ENCODE measurements around the gene CGN.

Gene CGN

DNA sequence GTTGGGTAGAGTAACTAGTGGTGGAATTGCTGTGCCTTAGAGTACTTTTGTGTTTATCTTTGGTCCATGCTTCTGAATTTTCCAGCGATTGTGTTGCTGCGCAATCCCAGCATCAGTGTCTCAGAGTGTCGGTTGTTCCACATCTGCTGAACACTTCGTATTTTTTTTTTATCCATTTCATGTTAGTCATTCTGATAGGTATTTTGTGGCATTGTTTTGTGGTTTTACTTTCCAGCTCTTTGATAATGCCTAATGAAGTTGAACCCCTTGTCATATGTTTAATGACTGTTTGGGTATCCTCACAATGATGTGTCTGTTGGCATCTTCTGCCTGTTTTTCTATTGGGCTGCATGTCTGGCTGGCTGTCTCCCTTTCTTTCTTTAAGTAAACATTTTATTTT, 42.5 kb downstream of the CGN start:
- no peak for DNase-seq (ENCODE audit: low read depth)

DNA sequence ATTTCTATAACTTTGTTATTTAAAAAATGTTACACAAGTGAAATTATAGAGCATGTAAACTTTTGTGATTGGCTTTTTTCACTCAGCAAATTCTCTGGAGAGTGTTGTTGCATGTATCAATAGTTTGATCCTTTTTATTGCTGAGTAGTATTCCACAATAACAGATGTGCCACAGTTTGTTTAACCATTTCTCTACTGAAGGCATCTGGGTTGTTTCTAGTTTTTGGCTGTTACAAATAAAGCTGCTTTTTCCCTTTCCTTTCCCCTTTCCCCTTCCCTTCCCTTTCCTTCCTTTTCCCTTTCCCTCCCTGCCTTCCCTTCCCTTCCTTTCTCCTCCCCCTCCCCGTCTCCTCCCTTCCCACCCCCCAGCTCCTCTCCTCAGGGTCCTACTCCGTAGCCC, 44.9 kb downstream of the CGN start:
- DNase-seq (ENCODE audit: low read depth), result no peak

DNA sequence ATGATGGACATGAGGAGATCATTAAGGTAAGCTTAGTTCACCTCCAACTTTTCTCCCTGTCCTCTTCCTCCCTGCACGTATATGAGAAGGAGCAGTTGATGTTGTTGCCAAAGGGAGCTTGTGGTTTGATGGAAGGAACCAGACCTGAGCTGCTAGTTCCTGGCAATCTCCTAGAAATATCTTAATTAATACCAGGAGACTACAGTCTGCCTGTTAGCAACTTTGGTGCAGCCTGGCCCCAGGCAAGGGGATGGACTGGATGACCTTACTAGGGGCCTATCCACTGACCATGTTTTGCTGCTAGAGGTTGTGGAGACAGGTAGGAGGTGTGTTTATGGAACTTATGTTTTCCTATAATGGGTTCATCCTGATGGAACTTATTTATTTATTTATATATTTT, 51.5 kb downstream of the CGN start:
- no peak for DNase-seq (ENCODE audit: low read depth)

DNA sequence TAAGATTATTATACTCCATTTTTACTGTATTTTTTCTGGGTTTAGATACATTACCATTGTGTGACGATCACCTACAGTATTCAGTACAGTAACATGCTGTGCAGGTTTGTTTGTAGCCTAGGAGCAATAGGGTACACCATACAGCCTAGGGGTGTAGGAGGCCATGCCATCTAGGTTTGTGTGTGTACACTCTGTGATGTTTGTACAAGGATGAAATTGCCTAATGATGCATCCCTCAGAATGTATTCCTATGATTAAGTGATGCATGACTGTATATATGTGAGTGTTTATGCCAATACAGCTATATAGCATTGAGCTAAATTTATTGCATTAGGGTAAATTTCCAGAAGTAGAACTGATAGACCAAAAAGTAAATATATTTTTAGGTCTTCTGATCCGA, 52.2 kb downstream of the CGN start:
- DNase-seq (ENCODE audit: low read depth), result no peak

DNA sequence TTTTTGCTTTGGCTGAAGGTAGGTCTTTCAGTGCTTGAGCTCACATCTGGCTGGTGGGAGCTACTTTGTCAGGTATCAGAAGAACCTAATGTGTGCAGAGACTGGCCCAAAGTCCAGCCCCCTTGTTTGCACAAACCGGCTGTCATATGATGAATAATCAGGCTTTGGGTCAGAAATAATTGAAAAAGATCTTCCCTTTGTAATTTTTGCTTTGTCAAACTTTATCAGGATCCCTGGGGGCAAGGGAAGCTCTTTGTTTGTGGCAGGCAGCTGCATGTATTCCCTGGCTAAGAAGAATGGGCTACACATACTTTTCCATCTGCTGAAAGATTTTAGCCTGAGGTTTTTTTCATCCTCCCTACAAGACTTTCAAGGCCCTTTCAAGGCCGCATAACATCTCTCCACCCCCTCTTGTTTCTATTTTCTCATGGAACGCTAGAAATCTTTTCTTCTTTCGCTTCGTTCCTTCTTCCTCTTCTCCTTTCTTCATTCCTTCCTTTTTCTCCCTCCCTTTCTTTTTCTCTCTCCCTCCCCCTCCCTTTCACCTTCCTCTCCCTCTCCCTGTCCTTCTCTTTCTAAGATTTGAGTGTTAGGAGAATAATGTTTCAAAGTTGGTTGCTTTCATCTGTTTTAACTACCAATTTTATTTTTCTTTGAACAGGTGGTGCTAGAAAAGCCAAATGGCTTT, 54.5 kb downstream of the CGN start:
- no peak for DNase-seq (ENCODE audit: low read depth)

DNA sequence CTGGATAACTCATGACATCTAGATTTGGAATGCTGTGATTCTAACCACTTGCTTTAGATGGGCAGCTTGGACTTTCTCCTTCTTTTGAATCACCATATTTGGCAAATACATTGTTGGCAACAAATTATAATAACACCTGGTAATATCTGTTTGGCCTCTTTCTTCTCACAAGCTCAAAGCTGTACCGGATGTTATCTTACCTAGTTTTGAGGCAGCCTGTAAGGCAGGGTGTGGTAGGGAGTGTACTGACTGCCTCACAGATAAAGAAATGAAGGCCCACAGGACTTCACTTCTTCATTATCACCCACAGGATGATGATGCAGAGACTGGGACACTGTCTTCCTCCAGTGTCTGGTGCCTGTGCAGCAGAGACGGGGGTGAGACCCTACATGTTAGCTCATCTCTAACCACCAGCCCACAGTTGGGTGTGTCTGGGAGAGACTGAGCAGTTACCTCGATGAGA, 57.5 kb downstream of the CGN start:
- DNase-seq (ENCODE audit: low read depth), result no peak

DNA sequence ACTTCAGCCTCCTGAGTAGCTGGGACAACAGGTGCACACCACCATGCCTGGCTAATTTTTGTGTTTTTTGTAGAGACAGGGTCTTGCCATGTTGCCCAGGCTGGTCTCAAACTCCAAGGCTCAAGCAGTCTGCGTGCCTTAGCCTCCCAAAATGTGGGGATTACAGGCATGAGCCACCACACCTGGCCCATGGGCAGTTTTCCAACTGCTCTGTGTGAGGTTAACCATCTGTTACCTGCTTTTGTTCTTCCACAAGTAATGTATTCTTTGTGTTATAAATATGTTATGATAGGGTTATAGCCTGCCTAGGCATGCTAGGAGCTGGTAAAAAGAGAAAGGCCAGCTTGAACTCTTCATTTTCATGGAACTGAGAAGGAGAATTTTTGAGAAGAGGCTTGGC, 59.6 kb downstream of the CGN start:
- DNase-seq (ENCODE audit: low read depth), result no peak

DNA sequence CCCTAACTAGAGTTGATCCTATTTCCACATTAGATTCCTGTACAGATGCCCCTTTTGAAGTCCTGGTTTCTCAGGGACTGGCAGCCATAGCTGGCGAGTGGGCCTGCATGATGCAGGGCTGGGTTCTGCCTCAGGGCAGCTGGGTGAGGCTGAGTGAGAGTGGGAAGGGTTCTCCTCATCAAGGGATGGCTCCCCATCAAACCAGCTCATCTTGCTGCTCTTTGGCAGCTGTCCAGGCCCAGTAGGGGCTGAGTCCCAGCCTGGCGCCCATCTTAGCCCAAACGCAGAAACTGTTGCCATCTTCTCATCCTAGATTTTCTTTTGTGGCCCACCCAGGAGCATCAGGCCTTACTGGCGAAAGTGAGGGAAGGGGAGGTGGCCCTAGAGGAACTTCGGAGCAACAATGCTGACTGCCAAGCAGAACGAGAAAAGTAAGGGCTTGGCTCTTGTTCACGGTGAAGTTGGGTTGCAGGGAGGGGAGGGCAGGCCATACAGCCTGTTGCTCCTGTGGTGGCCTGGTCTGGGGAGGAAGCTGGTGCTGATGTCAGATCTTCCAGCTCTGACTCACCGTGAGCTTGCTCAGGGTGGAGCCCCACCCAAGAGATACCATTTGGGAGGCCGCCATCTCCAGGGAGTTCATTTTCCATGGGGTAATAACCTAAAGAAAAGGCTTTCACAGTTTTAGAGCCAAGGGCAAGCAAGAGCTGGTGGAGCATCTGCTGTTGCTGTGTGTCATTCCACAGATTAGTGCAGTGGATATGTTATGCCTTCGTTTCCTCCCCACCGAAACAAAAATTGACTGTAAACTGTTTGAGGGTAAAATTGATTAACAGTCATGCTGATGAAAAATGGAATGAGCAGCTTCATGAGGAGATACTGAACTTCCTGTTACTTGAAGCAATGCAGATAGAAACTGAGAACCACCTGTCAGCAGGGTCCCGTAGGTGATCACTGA, 63.7 kb downstream of the CGN start:
- DNase-seq (ENCODE audit: low read depth), result peak; percentile 57

DNA sequence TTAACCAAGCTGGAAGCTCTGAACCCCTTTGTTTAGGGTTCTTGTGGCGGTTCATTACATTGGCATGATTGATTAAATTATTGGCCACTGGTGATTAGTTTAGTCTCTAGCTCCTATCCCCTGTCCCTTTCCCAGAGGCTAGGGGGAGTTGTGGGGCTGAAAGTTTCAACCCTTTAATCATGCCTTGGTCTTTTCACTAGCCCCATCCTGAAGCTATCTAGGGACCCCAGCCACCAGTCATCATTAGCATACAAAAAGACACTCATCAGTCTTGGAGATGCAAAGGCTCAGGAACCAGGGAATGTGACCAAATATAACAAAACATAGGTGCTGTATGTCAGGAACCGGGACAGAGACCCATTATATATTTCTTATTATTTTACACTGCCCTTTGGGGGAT, 66.0 kb downstream of the CGN start:
- no peak for DNase-seq (ENCODE audit: low read depth)

DNA sequence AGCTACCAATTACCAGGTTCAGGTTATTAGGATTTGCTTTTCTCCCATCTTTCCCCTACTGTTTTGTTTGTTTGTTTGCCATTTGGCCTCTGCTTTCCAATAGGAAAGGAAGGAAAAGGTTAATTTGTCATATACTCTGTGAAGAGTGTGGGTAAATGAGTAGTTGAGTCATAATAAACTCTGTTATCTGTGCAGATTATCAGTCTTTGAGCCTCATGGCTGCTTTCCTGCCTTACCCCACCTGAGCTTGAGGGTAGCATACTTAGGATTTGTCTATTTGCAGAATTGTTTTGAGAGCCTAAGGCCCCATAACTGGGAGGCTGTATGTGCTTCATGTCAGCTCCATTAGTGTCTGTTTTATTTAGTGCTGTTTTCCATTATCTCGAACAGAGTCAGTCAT, 67.8 kb downstream of the CGN start:
- no peak for DNase-seq (ENCODE audit: low read depth)

DNA sequence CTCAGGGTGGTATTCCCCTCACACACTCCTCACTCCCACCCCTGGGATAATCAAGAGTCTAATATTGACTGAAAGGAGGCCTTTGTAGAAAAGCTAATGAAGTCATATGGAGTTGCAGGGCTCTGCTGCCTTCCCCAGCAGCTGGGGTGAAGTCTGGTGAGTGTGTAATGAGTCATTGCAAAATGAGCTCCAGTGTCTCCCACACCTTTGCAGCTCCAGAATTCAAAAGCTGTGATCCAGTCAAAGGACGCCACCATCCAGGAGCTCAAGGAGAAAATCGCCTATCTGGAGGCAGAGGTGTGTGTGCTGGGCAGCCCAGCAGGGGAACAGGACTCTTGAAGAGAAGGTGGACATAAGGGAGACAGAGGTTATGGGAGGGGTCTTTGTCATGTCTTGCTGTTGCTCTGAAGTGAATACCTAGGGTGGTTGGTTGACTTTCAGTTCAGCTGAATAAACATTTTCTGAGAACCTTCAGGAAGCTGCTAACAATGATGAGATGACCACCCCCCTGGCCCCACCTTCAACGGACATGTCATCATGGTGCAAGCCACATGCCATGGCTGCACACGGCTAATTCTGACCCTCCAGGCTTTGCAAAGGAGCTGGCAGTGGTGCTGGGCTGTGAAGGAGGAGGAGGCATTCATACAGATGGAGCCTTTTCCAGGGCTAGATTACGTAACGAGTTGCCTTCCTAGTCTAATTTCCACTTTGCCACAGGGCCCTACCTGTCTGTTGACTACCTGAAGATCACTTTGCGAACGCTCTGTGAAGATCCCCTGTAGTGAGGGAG, 68.4 kb downstream of the CGN start:
- DNase-seq (ENCODE audit: low read depth), result no peak

DNA sequence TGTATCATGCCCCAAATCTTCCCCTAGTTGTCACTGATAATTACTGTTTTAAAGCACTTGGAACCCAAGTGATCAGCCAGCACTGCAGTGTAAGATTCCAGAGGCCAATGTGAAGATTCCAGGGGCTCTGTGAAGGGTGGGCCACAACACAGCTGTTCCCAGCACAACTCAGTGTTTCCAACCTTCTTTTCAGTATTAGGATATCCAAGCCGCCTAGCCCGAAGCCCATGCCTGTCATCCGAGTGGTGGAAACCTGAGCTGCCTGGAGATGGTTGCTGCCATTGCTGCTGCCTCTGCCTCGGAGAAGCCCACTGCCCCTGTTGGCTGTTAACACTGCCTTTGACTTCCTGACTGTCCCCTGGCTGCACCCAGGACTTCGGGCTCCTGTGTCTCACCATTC, 70.3 kb downstream of the CGN start:
- no peak for DNase-seq (ENCODE audit: low read depth)

DNA sequence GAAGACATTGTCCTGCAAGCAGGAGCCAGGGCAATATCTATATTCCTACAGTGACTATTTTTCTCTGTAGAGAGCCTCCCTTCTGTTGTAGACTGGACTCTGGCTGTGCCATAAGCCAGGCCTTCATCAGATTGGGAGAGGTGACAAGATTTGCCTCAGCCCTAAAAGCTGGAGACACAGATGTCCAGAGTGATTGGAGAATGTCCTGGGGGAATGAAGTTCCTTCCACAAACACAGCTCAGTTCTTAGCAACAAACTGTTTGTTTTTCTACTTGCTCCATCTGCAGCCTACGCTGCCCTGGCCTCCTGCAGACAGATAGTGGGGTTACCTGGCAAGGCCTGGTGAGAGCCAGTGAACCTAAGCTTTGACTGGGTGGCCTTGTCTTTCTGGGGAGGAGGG, 70.7 kb downstream of the CGN start:
- no peak for DNase-seq (ENCODE audit: low read depth)

DNA sequence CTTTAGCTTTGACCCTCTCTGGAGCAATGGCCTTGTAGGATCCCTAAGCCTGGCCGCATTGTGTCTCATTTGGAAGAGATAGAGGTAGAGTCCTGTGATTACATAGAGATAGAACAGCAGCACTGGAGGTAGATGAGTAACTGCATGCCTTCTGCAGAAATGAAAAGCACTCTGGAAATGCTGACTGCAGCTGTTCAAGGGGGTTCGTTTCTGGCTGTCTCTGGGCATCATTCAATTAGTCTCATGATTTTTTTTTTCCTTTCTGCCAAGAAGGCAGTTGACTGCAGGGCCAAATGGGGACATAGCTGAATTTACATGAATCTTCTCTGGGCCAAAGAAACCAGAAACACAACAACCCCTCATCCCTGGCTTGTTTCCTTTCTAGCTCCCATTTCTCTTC, 72.6 kb downstream of the CGN start:
- DNase-seq (ENCODE audit: low read depth), result no peak

DNA sequence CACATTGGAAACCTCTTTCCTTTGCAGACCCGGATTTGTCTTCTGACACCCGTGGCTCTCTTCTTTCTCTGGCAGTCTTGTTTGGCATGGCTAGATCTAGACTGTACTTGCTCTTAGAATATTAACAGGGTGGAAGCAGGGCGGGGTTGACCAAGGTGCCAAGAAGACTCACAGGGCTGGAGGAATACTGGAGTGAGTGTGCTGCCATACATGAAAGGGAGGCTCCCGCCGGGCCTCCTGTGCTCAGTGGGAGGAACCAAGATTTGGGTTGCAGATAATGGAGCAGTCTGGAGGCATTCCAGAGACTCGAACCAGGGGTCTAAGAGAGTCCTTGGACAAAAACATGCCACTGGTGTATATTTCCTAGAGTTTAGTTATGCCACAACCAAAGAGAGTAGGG, 73.1 kb downstream of the CGN start:
- no peak for DNase-seq (ENCODE audit: low read depth)

DNA sequence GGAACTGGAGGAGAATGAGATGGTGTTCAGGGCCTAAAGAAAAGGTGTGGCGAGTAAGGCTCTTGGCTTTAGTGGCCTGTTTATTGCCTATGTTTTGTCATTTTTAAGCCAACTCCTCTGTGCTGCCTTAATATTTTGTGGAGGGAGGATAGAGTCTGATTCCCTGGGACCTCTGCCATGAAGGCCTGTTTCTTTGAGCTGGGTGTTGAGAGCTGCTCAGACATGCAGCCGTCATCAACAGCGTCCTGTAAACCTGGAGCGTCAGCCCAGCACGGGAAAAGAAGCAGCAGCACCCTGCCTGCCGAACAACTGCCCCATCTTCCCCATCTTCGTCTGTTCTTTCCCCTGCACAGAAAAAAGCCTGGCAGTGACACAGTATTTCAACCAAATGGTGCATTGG, 73.6 kb downstream of the CGN start:
- no peak for DNase-seq (ENCODE audit: low read depth)

DNA sequence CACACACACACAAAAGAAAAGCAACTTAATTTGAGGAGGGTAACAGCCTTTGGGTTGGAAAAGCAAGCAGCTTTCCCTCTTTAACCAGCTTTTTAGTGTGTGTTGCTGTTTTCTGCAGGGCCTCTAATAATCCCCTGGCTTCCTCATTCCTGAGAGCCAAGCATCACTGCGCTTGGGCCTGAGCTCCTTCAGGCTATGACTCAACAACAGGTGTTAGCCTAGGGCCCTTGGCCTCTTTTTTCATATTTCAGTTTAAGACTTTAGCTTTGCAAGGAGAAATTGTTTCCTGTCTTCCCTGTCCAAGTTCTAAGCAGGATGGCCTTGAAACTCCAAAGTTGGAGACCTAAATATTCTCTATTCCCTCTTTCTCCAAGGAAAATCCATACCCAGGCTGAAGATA, 74.4 kb downstream of the CGN start:
- DNase-seq (ENCODE audit: low read depth), result peak; percentile 37

Data from GM04504 (cell line).